Measurements from ENCODE around the gene FUBP3. TPM values are rescaled to one million over a fixed set of nuclear protein-coding genes. Genes with fewer than 3 reads are reported as not detected.

Gene FUBP3
- total RNA-seq, 1 donor from 2014 or later: 29.2 TPM

GRCh38 chr9:130635721-130636647 is 56.6 kb downstream of the FUBP3 start:
- no peak for ATAC-seq

GRCh38 chr9:130636648-130637020 is 57.3 kb downstream of the FUBP3 start:
- no peak for ATAC-seq

- ATAC-seq: no peak
These were observed 59.1 kb downstream of the FUBP3 start for GRCh38 chr9:130638284-130639123.

GRCh38 chr9:130639124-130639765 is 59.9 kb downstream of the FUBP3 start:
- no peak for ATAC-seq

- no peak for ATAC-seq
These were observed 60.6 kb downstream of the FUBP3 start for GRCh38 chr9:130639866-130640555.

- no peak for ATAC-seq
These were observed 61.3 kb downstream of the FUBP3 start for GRCh38 chr9:130640681-130641080.

- ATAC-seq: peak; percentile 61
These were observed 63.5 kb downstream of the FUBP3 start for GRCh38 chr9:130642926-130643325.

GRCh38 chr9:130651221-130651620 is 71.8 kb downstream of the FUBP3 start:
- ATAC-seq: no peak

GRCh38 chr9:130651752-130652151 is 72.4 kb downstream of the FUBP3 start:
- no peak for ATAC-seq

GRCh38 chr9:130654879-130655278 is 75.5 kb downstream of the FUBP3 start:
- no peak for ATAC-seq

GRCh38 chr9:130658893-130659698 is 79.7 kb downstream of the FUBP3 start:
- no peak for ATAC-seq

GRCh38 chr9:130659699-130660248 is 80.4 kb downstream of the FUBP3 start:
- no peak for ATAC-seq

- ATAC-seq: no peak
These were observed 80.9 kb downstream of the FUBP3 start for GRCh38 chr9:130660326-130660682.

GRCh38 chr9:130660683-130661450 is 81.5 kb downstream of the FUBP3 start:
- ATAC-seq: no peak

GRCh38 chr9:130661451-130662098 is 82.2 kb downstream of the FUBP3 start:
- ATAC-seq: no peak

- no peak for ATAC-seq
These were observed 83.0 kb downstream of the FUBP3 start for GRCh38 chr9:130662099-130662969.

- ATAC-seq: no peak
These were observed 83.5 kb downstream of the FUBP3 start for GRCh38 chr9:130662970-130663257.

- peak; percentile 22 for ATAC-seq
These were observed 84.0 kb downstream of the FUBP3 start for GRCh38 chr9:130663258-130663976.

GRCh38 chr9:130663977-130664250 is 84.5 kb downstream of the FUBP3 start:
- no peak for ATAC-seq

Data from esophagus mucosa (tissue), 1 donor.